ENCODE results near the gene NEDD4L. TPM values are rescaled to one million over a fixed set of nuclear protein-coding genes. Genes with fewer than 3 reads are reported as not detected.
A peak's percentile ranks its signal among the peaks of the same experiment; 100 is the strongest.

Gene NEDD4L
- total RNA-seq, 1 donor from 2014 or later = 9.7 TPM

GRCh38 chr18:58207520-58208152 lies 163.6 kb downstream of the NEDD4L start:
- DNase-seq (ENCODE audit: low read depth in 2 of 2) = no peak

GRCh38 chr18:58208207-58208932 lies 164.3 kb downstream of the NEDD4L start:
- no peak for DNase-seq (ENCODE audit: low read depth in 2 of 2)

GRCh38 chr18:58209326-58209725 lies 165.3 kb downstream of the NEDD4L start:
- no peak for DNase-seq (ENCODE audit: low read depth in 2 of 2)

- no peak for DNase-seq (ENCODE audit: low read depth in 2 of 2)
These were observed 167.5 kb downstream of the NEDD4L start for GRCh38 chr18:58211510-58211909.

- DNase-seq (ENCODE audit: low read depth in 2 of 2) = no peak
These were observed 168.2 kb downstream of the NEDD4L start for GRCh38 chr18:58212274-58212673.

- peak in 1 of 2 donors; percentile 45 for DNase-seq (ENCODE audit: low read depth in 2 of 2)
These were observed 169.4 kb downstream of the NEDD4L start for GRCh38 chr18:58213440-58213839.

- DNase-seq (ENCODE audit: low read depth in 2 of 2) = no peak
These were observed 171.0 kb downstream of the NEDD4L start for GRCh38 chr18:58215011-58215410.

GRCh38 chr18:58216071-58216481 lies 172.1 kb downstream of the NEDD4L start:
- DNase-seq (ENCODE audit: low read depth in 2 of 2) = no peak

GRCh38 chr18:58217052-58217451 lies 173.0 kb downstream of the NEDD4L start:
- DNase-seq (ENCODE audit: low read depth in 2 of 2) = no peak

- peak in 1 of 2 donors; percentile 26 for DNase-seq (ENCODE audit: low read depth in 2 of 2)
These were observed 174.1 kb downstream of the NEDD4L start for GRCh38 chr18:58218117-58218516.

- peak; percentile 50 to 76 for DNase-seq (ENCODE audit: low read depth in 2 of 2)
These were observed 177.2 kb downstream of the NEDD4L start for GRCh38 chr18:58221060-58221725.

- DNase-seq (ENCODE audit: low read depth in 2 of 2) = peak; percentile 24 to 70
These were observed 178.6 kb downstream of the NEDD4L start for GRCh38 chr18:58222432-58223125.

GRCh38 chr18:58223717-58224424 lies 179.8 kb downstream of the NEDD4L start:
- peak; percentile 88 to 94 for DNase-seq (ENCODE audit: low read depth in 2 of 2)

- no peak for DNase-seq (ENCODE audit: low read depth in 2 of 2)
These were observed 180.4 kb downstream of the NEDD4L start for GRCh38 chr18:58224425-58224750.

GRCh38 chr18:58225101-58225500 lies 181.1 kb downstream of the NEDD4L start:
- DNase-seq (ENCODE audit: low read depth in 2 of 2) = no peak

- no peak for DNase-seq (ENCODE audit: low read depth in 2 of 2)
These were observed 182.4 kb downstream of the NEDD4L start for GRCh38 chr18:58226429-58226828.

GRCh38 chr18:58227361-58227930 lies 183.4 kb downstream of the NEDD4L start:
- no peak for DNase-seq (ENCODE audit: low read depth in 2 of 2)

- no peak for DNase-seq (ENCODE audit: low read depth in 2 of 2)
These were observed 184.2 kb downstream of the NEDD4L start for GRCh38 chr18:58228176-58228575.

GRCh38 chr18:58228762-58229161 lies 184.7 kb downstream of the NEDD4L start:
- no peak for DNase-seq (ENCODE audit: low read depth in 2 of 2)

GRCh38 chr18:58229162-58229561 lies 185.1 kb downstream of the NEDD4L start:
- no peak for DNase-seq (ENCODE audit: low read depth in 2 of 2)
